ENCODE measurements around the gene FER. TPM values are rescaled to one million over a fixed set of nuclear protein-coding genes. Genes with fewer than 3 reads are reported as not detected.

The FER gene
- total RNA-seq, 1 experiment from 2014 or later, result 18.0 TPM

DNA sequence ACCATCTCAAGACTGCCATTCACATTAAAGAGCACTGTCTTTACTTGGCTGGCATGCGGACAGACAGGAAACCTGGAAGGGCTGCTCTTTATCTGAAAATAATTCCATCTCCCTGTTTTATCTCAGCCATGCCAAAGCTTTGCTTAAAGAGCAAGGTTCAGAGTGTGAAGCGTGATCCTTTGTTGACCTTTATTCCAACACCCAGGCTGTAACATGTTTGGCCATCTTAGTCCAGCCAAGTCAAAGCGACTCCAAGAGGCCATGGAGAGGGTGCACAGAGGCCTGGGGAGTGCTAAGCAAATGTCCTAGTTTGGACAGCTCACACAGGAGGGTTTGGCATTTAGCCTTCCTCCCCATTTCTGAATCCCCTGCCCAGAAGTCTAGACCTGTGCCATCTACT, 467.3 kb downstream of the FER start:
- Mint-ChIP-seq H3K36me3 (ENCODE audit: insufficient read depth in 1 of 3, low read depth in 3 of 3) (peaks cover 12 to 25% (median 13%) of the 10 kb centered on the region in 3 experiments), H3K4me3 (no peak overlapping the region)
- WGBS (ENCODE audit: extremely low coverage, insufficient read length, low lambda C conversion rate), result no CpG with 5 or more reads among the region's 3 CpGs

More for the DNA sequence above, 467.3 kb downstream of the FER start:
- Histone ChIP-seq H3K79me1 (ENCODE audit: insufficient read depth, low read depth, low read length, poor library complexity, severe bottlenecking) (no peaks in the 10 kb centered on the region), H3K4me1 (ENCODE audit: insufficient read depth, low read length) (no peaks in the 10 kb centered on the region), H3K9ac (ENCODE audit: extremely low read depth, insufficient read length, low read length) (no peak overlapping the region), H3K18ac (ENCODE audit: insufficient read length, low read depth, low read length) (no peak overlapping the region), H4K91ac (ENCODE audit: insufficient read length, low read depth, low read length) (no peak overlapping the region), H3K23me2 (ENCODE audit: insufficient read length, low read depth, low read length, poor library complexity, severe bottlenecking) (no peaks in the 10 kb centered on the region), H4K5ac (ENCODE audit: insufficient read length, low read depth, low read length) (no peak overlapping the region), H2BK12ac (ENCODE audit: insufficient read length, low read depth, low read length) (no peak overlapping the region), H2AFZ (ENCODE audit: low read length) (no peak overlapping the region), H2BK120ac (ENCODE audit: low read depth, low read length, poor library complexity, severe bottlenecking) (no peak overlapping the region), H3K14ac (ENCODE audit: insufficient read depth, low read length) (no peak overlapping the region), H3K4me2 (ENCODE audit: insufficient read depth, insufficient read length, low read length) (no peak overlapping the region), H3K56ac (ENCODE audit: insufficient read length, low read depth, low read length) (no peak overlapping the region), H3K4ac (ENCODE audit: low read depth, low read length) (no peak overlapping the region), H3K27ac (ENCODE audit: insufficient read length, low read depth, low read length) (no peak overlapping the region), H2BK20ac (ENCODE audit: low read depth, low read length, poor library complexity, severe bottlenecking) (no peak overlapping the region), H4K8ac (replicated peaks; ENCODE audit: insufficient read length, low read depth, low read length) (no peak overlapping the region), H2AK5ac (ENCODE audit: insufficient read length, low read length) (no peak overlapping the region), H2BK15ac (ENCODE audit: low read depth, low read length) (no peak overlapping the region), H4K20me1 (ENCODE audit: control insufficient read depth, insufficient read depth, insufficient read length) (no peaks in the 10 kb centered on the region), H3T11ph (ENCODE audit: low read length) (no peak overlapping the region), H3K23ac (ENCODE audit: insufficient read length, low read depth, low read length) (no peak overlapping the region), H3K9me3 (ENCODE audit: control insufficient read depth, low read depth, low read length) (peaks cover 7% of the 10 kb centered on the region), H3K27me3 (ENCODE audit: insufficient read depth, low read length) (no peaks in the 10 kb centered on the region), H2BK5ac (ENCODE audit: insufficient read length, low read length) (no peak overlapping the region), H3K79me2 (ENCODE audit: insufficient read depth, low read length) (no peaks in the 10 kb centered on the region)
- Mint-ChIP-seq H3K27ac (no peak overlapping the region), H3K4me1 (no peaks in the 10 kb centered on the region), H3K9me3 (peaks cover 33 to 34% of the 10 kb centered on the region in 2 experiments), H3K27me3 (ENCODE audit: low read depth) (no peaks in the 10 kb centered on the region)
- DNase-seq, result no peak
- TF ChIP-seq, protein P1, sequence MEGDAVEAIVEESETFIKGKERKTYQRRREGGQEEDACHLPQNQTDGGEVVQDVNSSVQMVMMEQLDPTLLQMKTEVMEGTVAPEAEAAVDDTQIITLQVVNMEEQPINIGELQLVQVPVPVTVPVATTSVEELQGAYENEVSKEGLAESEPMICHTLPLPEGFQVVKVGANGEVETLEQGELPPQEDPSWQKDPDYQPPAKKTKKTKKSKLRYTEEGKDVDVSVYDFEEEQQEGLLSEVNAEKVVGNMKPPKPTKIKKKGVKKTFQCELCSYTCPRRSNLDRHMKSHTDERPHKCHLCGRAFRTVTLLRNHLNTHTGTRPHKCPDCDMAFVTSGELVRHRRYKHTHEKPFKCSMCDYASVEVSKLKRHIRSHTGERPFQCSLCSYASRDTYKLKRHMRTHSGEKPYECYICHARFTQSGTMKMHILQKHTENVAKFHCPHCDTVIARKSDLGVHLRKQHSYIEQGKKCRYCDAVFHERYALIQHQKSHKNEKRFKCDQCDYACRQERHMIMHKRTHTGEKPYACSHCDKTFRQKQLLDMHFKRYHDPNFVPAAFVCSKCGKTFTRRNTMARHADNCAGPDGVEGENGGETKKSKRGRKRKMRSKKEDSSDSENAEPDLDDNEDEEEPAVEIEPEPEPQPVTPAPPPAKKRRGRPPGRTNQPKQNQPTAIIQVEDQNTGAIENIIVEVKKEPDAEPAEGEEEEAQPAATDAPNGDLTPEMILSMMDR (conservative IDR thresholded peaks at IDR 0.05), result no peak
